CD14-positive monocyte (primary cell): Measurements from ENCODE around the gene CNGB1. TPM values are rescaled to one million over a fixed set of nuclear protein-coding genes. Genes with fewer than 3 reads are reported as not detected.

Source experiments
- DNase-seq, 3 donors: peaks; one replicate each; pipeline ENCODE4 v3.0.0-alpha.2; 2011 to 2022
- H2AFZ ChIP-seq: 2 replicates; pipeline ENCODE4 v1.6.0; 2012; ENCODE audit warnings: mild to moderate bottlenecking, low read depth, low read length, inconsistent platforms; ENCODE audit not compliant: insufficient read depth, poor library complexity, severe bottlenecking
- H3K27ac ChIP-seq, 2 donors: 1 replicate in 1 of 2; 2 replicates in 1 of 2; pipeline ENCODE4 v1.5.1; 2012 to 2013; ENCODE audit warnings: low read length in 2 of 2, control low read depth in 1 of 2, inconsistent platforms in 1 of 2, low read depth in 1 of 2, mild to moderate bottlenecking in 1 of 2
- H3K27me3 ChIP-seq, 2 donors: one replicate each; pipeline versions ENCODE4 v1.6.0 to v1.6.1; 2011 to 2013; ENCODE audit warnings: low read length in 2 of 2; ENCODE audit not compliant: control insufficient read depth in 2 of 2, insufficient read depth in 2 of 2
- H3K36me3 ChIP-seq, 2 donors: replicated peaks in 1 of 2; 1 replicate in 1 of 2; 2 replicates in 1 of 2; pipeline versions ENCODE4 v1.5.1 to v1.6.1; 2012 to 2013; ENCODE audit warnings: low read length in 2 of 2, control low read depth in 1 of 2, inconsistent platforms in 1 of 2, mild to moderate bottlenecking in 1 of 2; ENCODE audit not compliant: insufficient read depth in 2 of 2, control insufficient read depth in 1 of 2
- H3K4me1 ChIP-seq, 2 donors: 1 replicate in 1 of 2; 2 replicates in 1 of 2; pipeline versions ENCODE4 v1.5.1 to v1.6.1; 2012 to 2013; ENCODE audit warnings: low read length in 2 of 2, control low read depth in 1 of 2, inconsistent platforms in 1 of 2, mild to moderate bottlenecking in 1 of 2, moderate library complexity in 1 of 2; ENCODE audit not compliant: insufficient read depth in 2 of 2, control insufficient read depth in 1 of 2
- H3K4me2 ChIP-seq: replicated peaks from 2 replicates; pipeline ENCODE3; 2012; ENCODE audit warnings: low read length, moderate library complexity, mild to moderate bottlenecking; ENCODE audit not compliant: poor library complexity, severe bottlenecking; ENCODE audit errors: extremely low read depth
- H3K4me3 ChIP-seq, 3 experiments: fragments of 200-600 bp in 1 of 3; sonication (generic) in 1 of 3; replicated peaks in 1 of 3; 1 replicate in 2 of 3; 2 replicates in 1 of 3; pipeline ENCODE4 v1.5.1; 2011 to 2013; ENCODE audit warnings: low read length in 3 of 3, mild to moderate bottlenecking in 3 of 3, control low read depth in 2 of 3, low read depth in 2 of 3, inconsistent platforms in 1 of 3, moderate library complexity in 1 of 3
- H3K79me2 ChIP-seq: 2 replicates; pipeline ENCODE4 v1.6.0; 2012; ENCODE audit warnings: mild to moderate bottlenecking, control low read depth, inconsistent platforms, low read length, moderate library complexity; ENCODE audit not compliant: insufficient read depth
- H3K9ac ChIP-seq: 2 replicates; pipeline ENCODE4 v1.6.0; 2017; ENCODE audit warnings: low read length, mild to moderate bottlenecking; ENCODE audit not compliant: insufficient read depth, poor library complexity, severe bottlenecking
- H3K9me3 ChIP-seq, 2 donors: replicated peaks in 1 of 2; 1 replicate in 1 of 2; 2 replicates in 1 of 2; pipeline versions ENCODE4 v1.5.1 to v1.6.1; 2012 to 2013; ENCODE audit warnings: low read length in 2 of 2, control low read depth in 1 of 2; ENCODE audit not compliant: control insufficient read depth in 1 of 2, insufficient read depth in 1 of 2
- H4K20me1 ChIP-seq: 2 replicates; pipeline ENCODE4 v1.6.0; 2012; ENCODE audit warnings: mild to moderate bottlenecking, low read length, control low read depth, moderate library complexity; ENCODE audit not compliant: insufficient read depth
- H3K27ac Mint-ChIP-seq, 7 donors: one replicate each; pipeline ENCODE4 v1.8.0; 2020; ENCODE audit warnings: mild to moderate bottlenecking in 7 of 7, mixed read lengths in 7 of 7, moderate library complexity in 6 of 7, inconsistent platforms in 2 of 7
- H3K27me3 Mint-ChIP-seq, 3 donors: one replicate each; pipeline ENCODE4 v1.8.0; 2021 to 2022; ENCODE audit warnings: low read depth in 3 of 3, mild to moderate bottlenecking in 3 of 3, mixed read lengths in 3 of 3, moderate library complexity in 3 of 3, inconsistent platforms in 1 of 3
- H3K36me3 Mint-ChIP-seq, 2 donors: one replicate each; pipeline ENCODE4 v1.8.0; 2020; ENCODE audit warnings: mixed read lengths in 2 of 2, inconsistent platforms in 1 of 2, mild to moderate bottlenecking in 1 of 2
- H3K4me1 Mint-ChIP-seq: one replicate; pipeline ENCODE4 v1.8.0; 2020; ENCODE audit warnings: mild to moderate bottlenecking, mixed read lengths
- H3K4me3 Mint-ChIP-seq, 2 donors: one replicate each; pipeline ENCODE4 v1.8.0; 2020; ENCODE audit warnings: mild to moderate bottlenecking in 2 of 2, mixed read lengths in 2 of 2, moderate library complexity in 1 of 2
- H3K9me3 Mint-ChIP-seq, 7 donors: one replicate each; pipeline ENCODE4 v1.8.0; 2020 to 2022; ENCODE audit warnings: mixed read lengths in 7 of 7, mild to moderate bottlenecking in 6 of 7, moderate library complexity in 6 of 7, inconsistent platforms in 2 of 7
- CTCF ChIP-seq: fragments of 200-600 bp; IDR thresholded peaks from one replicate; pipeline ENCODE4 v1.8.0; 2022; ENCODE audit warnings: antibody characterized with exemption, mild to moderate bottlenecking
- WGBS: methylation state at CpG from one replicate; pipeline ENCODE4 v1.1.5; 2013; ENCODE audit warnings: missing lambda C conversion rate; ENCODE audit not compliant: insufficient coverage; 5-methylcytosine and 5-hydroxymethylcytosine counted together
- intact Hi-C, 2 donors: fragments of 100-400 bp; cut with micrococcal nuclease; formaldehyde crosslinking; loops; one replicate each; pipeline versions ENCODE4 v1.15.0 to v1.15.1; 2023
- polyA plus RNA-seq, 3 donors: library from polyadenylated mRNA; depleted of rRNA in 1 of 3; unstranded in 2 of 3; stranded (reverse) in 1 of 3; fragments of 300-500 nt in 2 of 3; fragments of >200 nt in 1 of 3; fragmentation: Illumina TruSeq in 2 of 3; gene quantifications; 1 replicate in 2 of 3; 2 replicates in 1 of 3; pipeline ENCODE4 v1.2.3, GENCODE V29; 2012 to 2021

The CNGB1 gene
- polyA plus RNA-seq, 3 donors, result not detected

GRCh38 chr16:57903656-57904055 lies 67.3 kb downstream of the CNGB1 start:
- Histone ChIP-seq H3K9ac (no peak overlapping the region), H3K9me3 (no peaks in the 10 kb centered on the region), H3K4me3 (no peak overlapping the region), H3K27ac (no peak overlapping the region), H3K4me1 (no peaks in the 10 kb centered on the region), H3K27me3 (peaks cover 0 to 2% of the 10 kb centered on the region in 2 donors), H2AFZ (peak overlapping the region; percentile 56), H3K4me2 (no peak overlapping the region), H4K20me1 (no peaks in the 10 kb centered on the region), H3K79me2 (no peaks in the 10 kb centered on the region), H3K36me3 (no peaks in the 10 kb centered on the region)
- 94% methylated on average over 10 of the region's 18 CpGs for WGBS
- Mint-ChIP-seq H3K4me1 (peaks cover 13% of the 10 kb centered on the region), H3K36me3 (no peaks in the 10 kb centered on the region), H3K9me3 (no peaks in the 10 kb centered on the region), H3K27me3 (peaks cover 7 to 23% (median 10%) of the 10 kb centered on the region in 3 donors), H3K4me3 (peak overlapping the region in 1 of 2 donors; percentile 39), H3K27ac (peak overlapping the region in 1 of 7 donors; percentile 26)
- intact Hi-C loops, result no loop called here
- DNase-seq, result no peak
- TF ChIP-seq CTCF, result no peak

- no peak overlapping the region for H3K9ac ChIP-seq
- DNase-seq, result no peak
- no peaks in the 10 kb centered on the region for H3K79me2 ChIP-seq
- no peaks in the 10 kb centered on the region for H3K36me3 ChIP-seq
- H4K20me1 ChIP-seq, result no peaks in the 10 kb centered on the region
- H3K27ac ChIP-seq, result no peak overlapping the region
- H2AFZ ChIP-seq, result no peak overlapping the region
- no peaks in the 10 kb centered on the region for H3K36me3 Mint-ChIP-seq
- WGBS, result 95% methylated on average over 12 of the region's 12 CpGs
- peak overlapping the region in 1 of 7 donors; percentile 30 for H3K27ac Mint-ChIP-seq
- peaks cover 6 to 20% (median 10%) of the 10 kb centered on the region in 3 donors for H3K27me3 Mint-ChIP-seq
- H3K4me3 ChIP-seq, result no peak overlapping the region
- no peaks in the 10 kb centered on the region for H3K4me1 ChIP-seq
- H3K9me3 ChIP-seq, result no peaks in the 10 kb centered on the region
- no peak overlapping the region for H3K4me3 Mint-ChIP-seq
- H3K4me1 Mint-ChIP-seq, result peaks cover 13% of the 10 kb centered on the region
- intact Hi-C loops, result no loop called here
- TF ChIP-seq CTCF, result no peak
- no peak overlapping the region for H3K4me2 ChIP-seq
- H3K9me3 Mint-ChIP-seq, result no peaks in the 10 kb centered on the region
- H3K27me3 ChIP-seq, result peaks cover 0 to 2% of the 10 kb centered on the region in 2 donors
These were observed 69.4 kb downstream of the CNGB1 start for GRCh38 chr16:57901480-57902069.
